Uterus (tissue), 2 donors: ENCODE data around the gene SPAG7.
A peak's percentile ranks its signal among the peaks of the same experiment; 100 is the strongest.

ENCODE experiments used
- POLR2A ChIP-seq, 2 donors: fragments of 450-650 bp; IDR thresholded peaks; one replicate each; pipeline ENCODE4 v1.6.1; 2016; ENCODE audit warnings: antibody characterized with exemption in 2 of 2, mild to moderate bottlenecking in 1 of 2, moderate library complexity in 1 of 2
- TF ChIP-seq, protein P1 (sequence below), 4 experiments: fragments of 200-600 bp in 2 of 4; fragments of 450-650 bp in 2 of 4; sonication (generic) in 2 of 4; IDR thresholded peaks; one replicate each; pipeline ENCODE4 v1.5.1; 2016 to 2019; ENCODE audit warnings: antibody characterized with exemption in 4 of 4, mild to moderate bottlenecking in 2 of 4, moderate library complexity in 1 of 4

DNA sequence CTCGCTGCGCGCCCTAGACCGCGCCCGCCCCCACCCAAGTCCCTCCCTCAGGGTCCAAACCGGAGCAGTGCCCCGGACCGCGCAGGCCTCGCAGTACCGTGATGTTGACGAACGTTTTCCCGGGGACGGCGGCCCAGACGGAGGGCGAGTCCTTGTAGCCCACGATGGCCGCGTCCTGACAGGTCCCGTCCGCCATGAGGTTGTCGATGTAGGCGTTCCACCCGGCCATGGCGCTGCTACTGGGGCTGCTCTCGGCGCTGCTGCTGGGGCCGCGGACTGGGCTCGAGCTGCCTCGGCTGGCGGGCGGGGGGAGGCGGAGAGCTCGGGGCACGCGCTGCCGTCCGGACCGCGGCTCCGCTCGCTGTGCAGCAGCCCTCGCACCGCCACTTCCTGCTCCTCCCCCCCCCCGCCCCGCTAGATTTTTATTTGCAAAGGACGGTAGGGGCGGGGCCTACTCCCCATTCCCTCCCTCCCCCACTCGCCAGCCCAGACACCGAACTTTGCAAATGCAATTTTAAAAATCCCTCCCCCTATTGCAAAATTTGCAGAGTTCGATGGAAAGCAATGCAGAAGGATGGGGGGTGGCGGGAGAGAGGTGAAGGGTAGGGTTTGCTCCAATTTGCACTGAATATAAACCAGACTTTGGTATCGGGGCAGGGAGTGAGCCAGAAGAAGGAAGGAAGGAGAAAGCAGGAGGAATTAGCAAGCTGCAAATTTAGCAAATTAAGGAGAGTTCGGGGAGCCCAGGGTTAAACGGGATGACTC lies 19.3 kb downstream of the SPAG7 start, which contains the start of gene PFN1:
- TF ChIP-seq, protein P1, sequence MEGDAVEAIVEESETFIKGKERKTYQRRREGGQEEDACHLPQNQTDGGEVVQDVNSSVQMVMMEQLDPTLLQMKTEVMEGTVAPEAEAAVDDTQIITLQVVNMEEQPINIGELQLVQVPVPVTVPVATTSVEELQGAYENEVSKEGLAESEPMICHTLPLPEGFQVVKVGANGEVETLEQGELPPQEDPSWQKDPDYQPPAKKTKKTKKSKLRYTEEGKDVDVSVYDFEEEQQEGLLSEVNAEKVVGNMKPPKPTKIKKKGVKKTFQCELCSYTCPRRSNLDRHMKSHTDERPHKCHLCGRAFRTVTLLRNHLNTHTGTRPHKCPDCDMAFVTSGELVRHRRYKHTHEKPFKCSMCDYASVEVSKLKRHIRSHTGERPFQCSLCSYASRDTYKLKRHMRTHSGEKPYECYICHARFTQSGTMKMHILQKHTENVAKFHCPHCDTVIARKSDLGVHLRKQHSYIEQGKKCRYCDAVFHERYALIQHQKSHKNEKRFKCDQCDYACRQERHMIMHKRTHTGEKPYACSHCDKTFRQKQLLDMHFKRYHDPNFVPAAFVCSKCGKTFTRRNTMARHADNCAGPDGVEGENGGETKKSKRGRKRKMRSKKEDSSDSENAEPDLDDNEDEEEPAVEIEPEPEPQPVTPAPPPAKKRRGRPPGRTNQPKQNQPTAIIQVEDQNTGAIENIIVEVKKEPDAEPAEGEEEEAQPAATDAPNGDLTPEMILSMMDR (IDR thresholded peaks at IDR 0.05) = no peak
- TF ChIP-seq POLR2A (IDR thresholded peaks at IDR 0.05) = peak; percentile 37 to 88
